Measurements from ENCODE around the gene HTR6.

Gene HTR6

DNA sequence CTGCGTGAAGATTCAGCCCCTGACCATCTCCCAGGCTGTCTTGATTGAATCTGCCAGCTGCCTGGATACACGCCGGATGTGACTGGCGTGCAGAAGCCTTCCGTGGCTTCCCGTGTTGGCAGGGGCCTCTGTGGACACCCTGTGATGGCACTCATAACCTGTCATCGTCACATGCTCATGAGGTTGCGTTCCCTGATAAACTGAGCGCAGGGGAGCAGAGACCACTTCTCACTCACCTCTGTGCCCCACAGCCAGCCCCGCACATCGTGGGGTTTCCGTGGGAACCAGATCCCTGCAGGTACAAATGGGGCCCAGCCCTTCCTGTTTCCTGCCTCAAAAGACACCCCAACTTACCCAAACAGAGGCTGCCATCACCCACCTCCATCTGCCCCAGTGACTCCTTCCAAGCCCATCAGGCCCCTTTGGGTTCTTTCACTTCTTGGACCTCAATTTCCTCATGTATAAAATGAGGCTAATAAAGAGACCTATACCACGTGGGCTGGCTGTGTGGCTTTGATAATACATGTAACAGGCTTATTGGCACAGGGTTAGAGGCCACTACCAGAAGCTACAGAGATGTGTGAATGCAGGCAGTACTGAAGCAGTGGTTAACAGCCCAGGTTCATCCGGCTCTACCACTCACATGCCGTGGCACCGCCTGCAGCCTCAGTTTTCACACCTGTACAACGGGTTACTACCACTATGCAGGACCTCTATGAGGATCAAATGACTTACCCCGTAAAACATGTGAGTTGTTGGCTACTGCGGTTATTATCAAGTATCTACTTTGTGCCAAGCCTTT, 23.6 kb downstream of the HTR6 start:
- no peak for DNase-seq (ENCODE audit: low read depth in 2 of 2)

GRCh38 chr1:19689085-19689757, 24.5 kb downstream of the HTR6 start:
- DNase-seq (ENCODE audit: low read depth in 2 of 2) = no peak

DNA sequence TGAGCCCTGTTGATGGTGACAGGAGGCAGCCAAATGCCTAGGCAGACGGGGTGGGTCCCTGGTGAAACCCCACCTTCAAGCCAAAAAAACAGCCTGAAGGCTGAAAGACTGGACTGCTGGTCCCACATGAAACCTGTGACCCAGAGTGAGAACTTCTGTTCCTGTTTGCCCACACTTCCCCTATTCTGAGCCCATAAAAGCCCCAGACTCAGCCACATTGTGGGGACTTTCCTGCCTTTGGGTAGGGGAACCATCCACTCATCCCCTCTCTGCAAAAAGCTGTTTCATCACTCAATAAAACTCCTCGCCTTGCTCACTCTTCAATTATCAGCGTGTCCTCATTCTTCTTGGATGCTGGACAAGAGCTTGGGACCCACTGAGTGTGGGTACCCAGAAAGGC, 25.2 kb downstream of the HTR6 start:
- no peak for DNase-seq (ENCODE audit: low read depth in 2 of 2)

DNA sequence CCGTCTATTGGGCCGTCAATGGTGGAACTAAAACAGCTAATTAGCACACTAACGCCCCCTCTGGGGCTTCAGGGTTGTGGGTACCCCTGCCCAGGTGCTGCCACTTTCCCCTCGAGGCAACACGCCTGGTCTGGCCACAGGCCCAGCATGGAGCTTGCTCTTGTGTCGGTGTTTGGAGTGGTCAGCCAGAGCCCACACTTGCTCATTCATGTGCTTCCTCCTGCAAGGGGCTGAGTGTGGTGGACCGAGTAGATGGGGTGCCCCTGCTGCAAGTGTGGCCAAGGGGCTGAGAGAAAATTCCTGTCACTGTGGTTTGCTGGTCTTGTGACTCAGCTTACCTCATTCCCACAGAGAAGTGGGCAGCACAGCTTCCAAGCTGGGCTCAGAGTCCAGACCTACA, 25.7 kb downstream of the HTR6 start:
- no peak for DNase-seq (ENCODE audit: low read depth in 2 of 2)

GRCh38 chr1:19694298-19694697, 29.6 kb downstream of the HTR6 start:
- DNase-seq (ENCODE audit: low read depth in 2 of 2) = no peak

GRCh38 chr1:19695772-19696171, 31.1 kb downstream of the HTR6 start:
- no peak for DNase-seq (ENCODE audit: low read depth in 2 of 2)

DNA sequence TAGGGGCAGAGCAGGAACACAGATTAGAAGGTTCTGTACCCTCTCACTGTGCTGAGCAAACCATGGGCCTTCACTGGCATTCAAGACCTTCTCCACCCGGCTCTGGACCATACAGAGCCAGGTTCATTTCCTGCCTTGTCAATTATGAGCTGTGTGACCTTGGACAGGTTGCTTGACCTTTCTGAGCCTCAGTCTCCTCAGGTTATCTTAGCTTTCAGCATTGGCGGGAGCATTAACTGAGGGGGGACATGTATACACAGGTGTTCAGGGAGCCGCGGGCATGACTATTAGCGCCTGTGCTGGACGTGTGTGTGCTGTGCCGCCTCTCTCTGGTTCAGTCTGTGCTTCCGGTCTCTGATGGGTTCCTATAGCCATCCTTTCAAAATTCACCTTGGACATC, 32.1 kb downstream of the HTR6 start:
- DNase-seq (ENCODE audit: low read depth in 2 of 2) = no peak

GRCh38 chr1:19698181-19698580, 33.5 kb downstream of the HTR6 start:
- DNase-seq (ENCODE audit: low read depth in 2 of 2) = no peak

- no peak for DNase-seq (ENCODE audit: low read depth in 2 of 2)
Measured at GRCh38 chr1:19700079-19700777, 35.6 kb downstream of the HTR6 start.

DNA sequence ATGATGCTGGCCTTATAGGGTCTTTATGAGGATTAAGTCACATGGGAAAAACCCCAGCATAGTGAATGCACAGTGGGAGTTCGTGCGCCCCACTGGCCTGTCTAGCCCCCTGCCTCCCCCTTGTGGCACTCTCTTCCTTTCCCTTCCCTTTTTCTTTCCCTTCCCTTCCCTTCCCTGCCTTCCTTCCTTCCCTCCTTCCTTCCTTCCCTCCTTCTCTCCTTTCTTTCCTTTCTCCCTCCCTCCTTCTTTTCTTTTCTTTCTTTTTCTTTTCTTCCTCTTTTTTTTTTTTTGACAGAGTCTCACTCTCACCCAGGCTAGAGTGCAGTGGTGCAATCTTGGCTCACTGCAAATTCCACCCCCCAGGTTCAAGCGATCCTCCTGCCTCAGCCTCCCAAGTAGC, 38.6 kb downstream of the HTR6 start:
- no peak for DNase-seq (ENCODE audit: low read depth in 2 of 2)

GRCh38 chr1:19704247-19705113, 39.8 kb downstream of the HTR6 start:
- peak in 1 of 2 donors; percentile 42 for DNase-seq (ENCODE audit: low read depth in 2 of 2)

DNA sequence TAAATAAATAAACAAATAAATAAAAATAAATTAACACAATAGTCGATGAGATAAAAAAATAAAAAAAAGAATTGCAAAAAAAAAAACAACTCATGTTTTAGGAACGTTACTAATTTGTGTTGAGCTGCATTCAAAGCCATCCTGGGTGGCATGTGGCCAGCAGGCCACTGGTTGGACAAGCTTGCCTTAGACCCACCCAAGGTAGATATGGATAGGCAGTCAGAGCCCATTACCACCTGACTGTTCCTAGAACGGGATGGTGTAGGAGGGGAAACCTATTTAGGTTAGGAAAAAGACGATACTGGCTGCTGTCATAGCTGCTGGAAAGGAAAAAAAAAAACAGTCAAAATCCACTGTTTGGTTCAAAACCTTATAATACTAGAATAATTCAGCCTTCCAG, 40.8 kb downstream of the HTR6 start:
- DNase-seq (ENCODE audit: low read depth in 2 of 2) = no peak

GRCh38 chr1:19706136-19706535, 41.5 kb downstream of the HTR6 start:
- no peak for DNase-seq (ENCODE audit: low read depth in 2 of 2)

DNA sequence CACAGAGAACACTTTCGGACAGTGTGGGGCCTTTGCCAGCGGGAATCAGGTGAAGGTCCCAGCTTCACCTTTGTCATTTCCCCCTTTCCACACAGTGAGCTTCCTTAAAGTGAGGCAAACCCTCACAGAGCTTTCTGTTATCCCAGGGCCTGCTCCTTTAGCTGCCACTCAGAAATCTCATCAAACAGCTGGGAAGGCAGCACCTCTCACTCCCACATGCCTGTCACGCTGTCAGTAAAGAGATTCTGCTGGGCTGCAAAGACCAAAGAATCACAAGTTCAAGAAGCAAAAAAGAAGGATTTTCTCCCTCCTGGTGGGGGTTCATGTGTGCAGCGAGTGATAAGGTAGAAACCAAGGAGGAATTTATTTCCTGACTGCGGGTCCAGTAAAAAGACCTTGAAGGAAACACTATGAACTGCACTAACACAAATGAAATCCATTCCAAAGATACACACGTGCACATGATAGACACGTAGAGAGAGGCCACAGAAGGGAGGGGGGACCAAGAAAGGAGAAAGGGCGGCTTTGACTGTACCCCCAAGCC, 44.0 kb downstream of the HTR6 start:
- no peak for DNase-seq (ENCODE audit: low read depth in 2 of 2)

- DNase-seq (ENCODE audit: low read depth in 2 of 2) = no peak
Measured at GRCh38 chr1:19709260-19709793, 44.7 kb downstream of the HTR6 start.

DNA sequence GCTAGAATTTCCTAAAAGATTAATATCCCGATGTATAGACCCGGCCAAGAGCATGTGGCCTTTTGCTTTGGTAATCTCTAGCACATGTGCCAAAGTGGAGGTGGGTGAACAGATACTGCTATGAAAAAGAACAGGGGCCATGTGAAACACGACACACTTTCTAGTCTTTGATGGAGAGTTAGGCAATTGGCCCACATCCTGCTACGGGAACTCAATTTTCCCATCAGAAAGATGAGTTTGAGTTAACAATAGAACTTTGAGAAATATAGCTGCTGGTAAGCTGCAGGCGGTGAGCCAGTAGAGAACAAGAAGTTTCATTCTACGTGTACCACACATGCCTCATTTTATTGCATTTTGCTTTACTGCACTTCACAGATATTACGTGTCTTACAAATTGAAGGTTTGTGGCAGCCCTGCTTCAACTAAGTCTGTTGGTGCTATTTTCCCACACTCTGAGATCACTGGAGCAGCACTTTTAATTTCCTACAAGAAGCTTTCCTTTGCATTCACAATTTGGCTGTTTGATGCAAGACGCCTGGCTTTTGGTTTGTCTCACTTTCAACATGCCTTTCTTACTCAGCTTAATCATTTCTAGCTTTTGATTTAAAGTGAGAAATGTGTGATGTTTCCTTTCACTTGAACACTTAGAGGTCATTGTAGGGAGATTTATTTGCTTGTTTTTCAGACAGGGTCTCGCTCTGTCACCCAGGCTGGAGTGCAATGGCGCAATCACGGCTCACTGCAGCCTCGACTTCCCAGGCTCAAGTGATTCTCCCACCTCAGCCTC, 46.3 kb downstream of the HTR6 start:
- DNase-seq (ENCODE audit: low read depth in 2 of 2) = peak in 1 of 2 donors; percentile 17

- no peak for DNase-seq (ENCODE audit: low read depth in 2 of 2)
Measured at GRCh38 chr1:19712928-19713327, 48.3 kb downstream of the HTR6 start.

DNA sequence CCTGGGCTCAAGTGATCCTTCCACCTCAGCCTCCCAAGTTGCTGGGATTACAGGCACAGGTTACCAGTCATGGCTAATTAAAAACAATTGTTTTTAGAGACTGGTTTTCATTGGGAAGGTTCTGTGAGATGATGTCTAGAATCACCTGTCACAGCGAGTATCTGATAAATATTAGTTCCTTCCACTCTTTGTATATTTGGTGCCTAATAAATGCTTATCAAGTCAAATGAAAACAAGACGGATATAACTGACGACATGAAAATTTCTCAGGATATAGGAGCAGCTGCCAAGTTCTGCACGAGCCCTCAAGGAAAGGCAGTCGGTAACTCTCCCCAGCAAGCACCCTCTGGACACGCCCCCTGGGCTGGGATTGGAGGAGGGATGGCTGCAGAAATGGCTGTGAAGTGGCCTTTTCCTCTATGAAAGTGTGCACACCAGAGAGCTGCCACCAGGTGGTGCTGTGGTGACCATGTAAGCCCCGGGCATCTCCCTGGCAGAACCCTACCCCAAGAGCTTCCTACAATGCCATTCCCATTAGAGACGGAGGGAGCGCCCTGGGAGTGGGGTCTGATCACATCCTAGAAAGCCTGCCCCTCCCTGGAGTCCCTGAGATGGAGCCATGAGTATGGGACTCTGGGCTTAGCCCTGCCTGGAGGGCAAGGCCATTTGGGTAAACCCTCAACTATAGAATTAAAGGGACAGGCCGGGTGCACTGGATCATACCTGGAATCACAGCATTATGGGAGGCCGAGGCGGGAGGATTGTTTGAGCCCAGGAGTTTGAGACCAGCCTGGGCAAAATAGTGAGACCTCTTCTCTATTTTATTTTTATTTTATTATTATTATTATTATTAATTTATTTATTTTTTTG, 50.9 kb downstream of the HTR6 start:
- DNase-seq (ENCODE audit: low read depth in 2 of 2) = peak; percentile 83 to 87

DNA sequence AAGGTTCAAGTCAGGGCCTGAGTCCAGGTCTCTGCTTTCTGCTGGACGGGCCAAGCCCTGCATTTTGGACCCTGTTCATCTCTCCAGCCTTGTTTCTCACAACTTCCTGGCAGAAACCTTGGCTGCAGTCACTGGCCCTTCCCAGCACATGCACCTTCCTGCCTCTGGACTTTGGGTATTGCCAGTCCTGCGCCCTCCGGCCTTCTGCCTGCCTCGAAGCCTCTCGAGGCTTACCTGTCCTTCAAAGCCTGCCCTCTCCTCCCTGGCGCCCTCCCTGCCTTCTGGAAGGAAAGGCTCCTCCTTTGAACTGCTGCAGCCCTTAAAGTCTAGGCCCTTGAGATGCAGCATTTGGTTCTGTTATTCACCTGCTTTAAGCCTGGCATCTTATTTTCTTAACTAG, 52.8 kb downstream of the HTR6 start:
- DNase-seq (ENCODE audit: low read depth in 2 of 2) = no peak
